ENCODE measurements around the gene UTP4.
A peak's percentile ranks its signal among the peaks of the same experiment; 100 is the strongest.

Gene UTP4

DNA sequence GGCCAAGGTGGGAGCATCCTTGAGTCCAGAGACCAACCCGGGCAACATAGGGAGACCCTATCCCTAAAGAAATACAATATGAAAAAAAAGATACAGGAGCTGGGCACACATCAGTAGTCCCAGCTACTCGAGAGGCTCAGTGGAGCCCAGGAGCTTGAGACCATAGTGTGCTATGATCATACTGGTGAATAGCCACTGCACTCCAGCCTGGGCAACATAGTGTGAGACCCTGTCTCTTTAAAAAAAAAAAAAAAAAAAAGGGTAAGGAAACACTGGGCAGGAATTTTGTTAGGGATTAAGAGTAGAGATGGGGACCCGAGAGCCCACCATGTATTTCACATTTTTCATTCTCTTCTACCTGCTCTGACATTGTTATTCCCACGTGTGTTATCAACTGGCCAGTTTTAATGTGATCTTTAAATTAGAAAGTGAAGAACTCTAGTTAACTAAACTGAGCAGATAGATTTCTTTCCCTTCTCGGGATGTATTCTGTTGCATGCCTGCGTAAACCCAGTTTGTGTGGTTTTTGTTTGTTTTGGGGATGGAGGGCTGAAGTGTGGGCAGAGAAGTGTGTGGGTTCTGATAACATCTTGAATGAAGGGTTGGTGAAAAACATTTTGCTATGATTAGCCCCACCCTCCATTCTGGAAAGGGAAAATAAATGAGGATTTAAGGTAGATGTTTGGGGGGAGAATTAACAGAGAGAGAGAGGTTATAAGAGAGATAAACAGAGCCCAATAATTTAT, 37.3 kb downstream of the UTP4 start:
- DNase-seq (ENCODE audit: extremely low read depth in 1 of 2, low read depth in 1 of 2) = no peak

DNA sequence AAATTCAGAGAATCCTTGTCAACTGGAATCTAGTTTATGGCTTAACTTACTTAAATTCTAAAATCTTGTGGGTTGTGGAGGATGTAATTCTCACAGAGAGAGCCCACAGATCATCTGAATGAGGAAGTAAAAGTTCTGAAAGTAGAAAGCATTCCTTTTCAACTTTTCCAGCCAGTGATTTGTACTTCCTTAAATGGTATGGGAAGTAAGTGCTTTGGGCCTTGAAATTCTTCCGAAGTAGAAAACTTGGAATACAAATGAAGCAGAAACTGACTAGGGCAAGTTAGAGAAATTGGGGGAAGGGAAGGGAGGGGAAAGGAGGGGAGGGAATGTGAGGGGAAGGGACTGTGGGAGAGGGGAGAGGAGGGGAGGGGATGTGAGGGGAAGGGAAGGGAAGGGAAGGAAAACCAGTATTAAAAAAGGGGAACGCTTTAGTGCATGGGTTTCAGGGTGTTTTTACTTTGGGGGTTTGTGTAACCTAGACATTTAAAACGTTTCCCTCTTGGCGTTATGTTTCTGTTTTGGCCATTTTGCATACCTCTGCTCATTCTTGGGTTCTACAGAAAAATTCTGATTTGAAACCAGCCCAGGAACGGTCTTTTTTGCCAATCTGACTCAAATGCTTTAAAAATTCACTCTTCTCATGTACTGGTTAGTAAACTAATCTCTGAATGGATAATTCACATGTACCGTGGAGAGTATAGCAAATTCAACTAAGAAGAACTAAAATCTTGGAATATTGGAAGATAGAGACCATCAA, 39.1 kb downstream of the UTP4 start:
- DNase-seq (ENCODE audit: extremely low read depth in 1 of 2, low read depth in 1 of 2) = no peak

DNA sequence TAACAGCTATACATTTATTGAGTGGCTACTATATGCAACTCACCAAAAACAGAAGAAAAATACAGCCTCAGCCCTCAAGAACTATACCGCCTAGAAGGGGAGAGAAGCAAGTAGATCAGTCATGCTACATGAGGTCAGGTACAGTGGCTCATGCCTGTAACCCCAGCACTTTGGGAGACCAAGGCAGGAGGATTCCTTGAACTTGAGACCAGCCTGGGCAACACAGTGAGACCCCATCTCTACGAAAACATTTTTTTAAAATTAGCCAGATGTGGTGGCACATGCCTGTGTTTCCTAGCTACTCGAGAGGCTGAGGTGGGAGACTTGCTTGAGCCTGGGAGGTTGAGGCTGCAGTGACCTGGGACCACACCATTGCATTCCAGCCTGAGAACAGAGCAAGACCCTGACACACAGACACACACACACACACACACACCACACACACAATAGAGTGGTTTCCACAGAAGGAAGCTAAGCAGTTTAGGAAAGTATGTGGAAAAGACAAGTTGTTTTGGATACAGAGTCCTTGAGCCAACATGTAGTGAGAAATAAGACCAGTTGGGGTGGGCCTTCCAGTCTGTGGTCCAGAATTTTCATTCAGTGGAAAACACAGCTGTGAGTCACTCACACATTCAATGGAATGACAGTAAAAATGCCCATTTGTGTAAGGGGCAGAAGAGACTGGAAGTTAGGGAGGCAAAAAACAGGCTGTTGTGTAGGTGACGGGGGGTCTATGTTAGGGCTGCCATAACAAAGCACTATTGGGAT, 43.8 kb downstream of the UTP4 start:
- no peak for DNase-seq (ENCODE audit: extremely low read depth in 1 of 2, low read depth in 1 of 2)

DNA sequence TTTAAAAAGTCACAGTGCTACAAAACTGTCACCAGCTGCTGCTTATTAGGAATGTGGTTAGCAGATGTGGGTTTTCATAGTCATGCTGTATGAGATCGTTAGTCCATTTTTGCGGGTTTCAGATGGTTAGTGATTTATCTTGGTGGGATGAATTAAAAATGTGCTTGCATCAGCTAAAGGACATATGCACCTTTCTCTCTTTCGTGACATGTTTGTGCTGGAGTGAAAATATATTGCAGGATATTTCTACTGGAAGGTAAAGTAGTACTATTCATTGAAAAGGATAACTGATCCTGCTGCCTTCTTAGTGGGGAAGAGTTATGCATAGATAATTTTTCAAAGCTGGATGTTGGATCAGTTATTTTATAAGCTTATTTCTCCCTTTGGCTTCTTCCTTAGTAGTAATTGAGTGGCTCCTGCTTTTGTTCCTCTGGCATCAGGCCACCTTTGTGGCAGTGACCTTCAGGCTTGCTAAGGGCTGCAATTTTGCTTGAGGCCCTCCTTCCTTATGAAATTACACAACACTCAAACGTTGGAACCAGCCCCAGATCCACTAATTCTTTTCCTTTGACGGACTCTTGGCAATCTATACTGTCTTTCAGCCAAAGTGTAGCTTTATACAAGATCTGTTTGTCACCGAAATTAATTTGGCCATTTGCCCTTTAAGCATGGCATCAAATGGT, 47.0 kb downstream of the UTP4 start:
- no peak for DNase-seq (ENCODE audit: extremely low read depth in 1 of 2, low read depth in 1 of 2)

DNA sequence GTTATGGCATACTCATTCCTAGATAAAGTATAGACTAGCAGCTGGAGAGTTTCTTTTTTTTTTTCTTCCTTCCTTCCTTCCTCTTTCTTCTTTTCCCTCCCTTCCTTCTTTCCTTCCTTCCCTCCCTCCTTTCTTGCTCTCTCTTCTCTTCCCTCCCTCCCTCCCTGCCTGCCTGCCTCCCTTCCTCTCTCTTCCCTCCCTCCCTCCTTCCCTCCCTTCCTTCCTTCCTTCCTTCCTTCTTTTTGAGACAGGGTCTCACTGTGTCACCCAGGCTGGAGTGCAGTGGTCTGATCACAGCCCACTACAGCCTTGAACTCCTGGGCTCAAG, 47.5 kb downstream of the UTP4 start:
- no peak for DNase-seq (ENCODE audit: extremely low read depth in 1 of 2, low read depth in 1 of 2)

DNA sequence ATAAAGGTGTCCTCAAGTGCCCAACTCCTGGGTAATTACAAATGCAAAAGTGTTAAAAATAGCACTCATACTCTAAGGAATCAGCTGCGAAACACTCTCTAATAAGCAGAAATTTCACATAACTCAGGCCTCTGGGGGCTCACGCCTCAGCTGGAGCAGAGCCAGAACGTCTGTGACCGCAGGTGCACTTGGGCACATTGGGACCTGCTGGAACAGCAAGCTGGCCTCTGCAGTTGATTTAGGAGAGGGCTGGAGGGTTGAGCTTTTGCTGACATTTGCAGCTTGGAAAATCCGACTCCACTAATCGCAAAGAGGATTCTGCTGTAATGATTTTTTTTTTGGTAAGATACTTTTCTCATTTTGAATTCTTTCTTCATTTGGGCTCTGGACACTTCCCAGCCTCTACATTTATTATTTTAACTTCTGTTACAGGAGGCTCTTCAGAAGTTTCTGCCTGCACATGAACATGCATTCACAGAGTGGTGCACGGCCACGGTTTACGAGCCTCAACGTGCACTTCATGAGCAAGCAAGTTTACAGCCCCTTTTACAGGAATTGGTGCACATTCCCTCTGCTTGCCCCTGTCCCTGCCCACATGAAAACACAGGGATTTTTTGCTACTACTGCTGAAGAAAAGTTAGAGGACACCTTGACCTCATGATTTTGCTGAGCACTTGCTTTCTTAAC, 50.4 kb downstream of the UTP4 start:
- DNase-seq (ENCODE audit: extremely low read depth in 1 of 2, low read depth in 1 of 2) = no peak

DNA sequence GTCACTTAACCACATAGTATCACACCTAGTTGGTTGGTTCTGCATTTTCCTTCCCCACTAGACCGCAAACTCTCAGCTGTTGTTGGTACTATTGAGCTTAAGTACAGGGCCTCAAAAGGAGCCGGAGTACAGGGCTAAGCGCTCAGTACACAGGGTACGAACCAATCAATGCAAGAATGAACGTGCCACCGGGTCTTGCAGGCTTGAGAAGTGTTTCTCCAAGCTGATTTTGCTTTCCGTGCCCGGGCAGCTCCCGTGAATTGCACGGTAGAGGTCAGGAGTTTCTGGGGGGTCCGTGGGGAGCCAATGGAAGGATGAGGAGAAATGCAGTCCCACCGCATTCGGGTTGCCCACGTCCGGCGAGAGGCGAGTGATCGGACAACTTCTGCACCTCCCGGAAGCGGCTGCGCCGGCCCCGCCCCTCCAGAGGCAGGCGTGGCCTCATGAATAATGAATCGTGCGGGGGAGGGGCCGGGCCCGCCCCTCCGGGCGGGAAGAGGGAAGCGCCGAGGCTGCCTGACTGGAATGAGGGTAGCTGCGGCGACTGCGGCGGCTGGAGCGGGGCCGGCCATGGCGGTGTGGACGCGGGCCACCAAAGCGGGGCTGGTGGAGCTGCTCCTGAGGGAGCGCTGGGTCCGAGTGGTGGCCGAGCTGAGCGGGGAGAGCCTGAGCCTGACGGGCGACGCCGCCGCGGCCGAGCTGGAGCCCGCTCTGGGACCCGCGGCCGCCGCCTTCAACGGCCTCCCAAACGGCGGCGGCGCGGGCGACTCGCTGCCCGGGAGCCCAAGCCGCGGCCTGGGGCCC, 54.4 kb downstream of the UTP4 start, which contains the start of gene SNTB2:
TSS of gene SNTB2 (plus strand) at position 523 of the 804 bp plus-strand sequence. CDS start at position 526, 3 bp downstream.
- DNase-seq (ENCODE audit: extremely low read depth in 1 of 2, low read depth in 1 of 2) = peak; percentile 64 to 77

DNA sequence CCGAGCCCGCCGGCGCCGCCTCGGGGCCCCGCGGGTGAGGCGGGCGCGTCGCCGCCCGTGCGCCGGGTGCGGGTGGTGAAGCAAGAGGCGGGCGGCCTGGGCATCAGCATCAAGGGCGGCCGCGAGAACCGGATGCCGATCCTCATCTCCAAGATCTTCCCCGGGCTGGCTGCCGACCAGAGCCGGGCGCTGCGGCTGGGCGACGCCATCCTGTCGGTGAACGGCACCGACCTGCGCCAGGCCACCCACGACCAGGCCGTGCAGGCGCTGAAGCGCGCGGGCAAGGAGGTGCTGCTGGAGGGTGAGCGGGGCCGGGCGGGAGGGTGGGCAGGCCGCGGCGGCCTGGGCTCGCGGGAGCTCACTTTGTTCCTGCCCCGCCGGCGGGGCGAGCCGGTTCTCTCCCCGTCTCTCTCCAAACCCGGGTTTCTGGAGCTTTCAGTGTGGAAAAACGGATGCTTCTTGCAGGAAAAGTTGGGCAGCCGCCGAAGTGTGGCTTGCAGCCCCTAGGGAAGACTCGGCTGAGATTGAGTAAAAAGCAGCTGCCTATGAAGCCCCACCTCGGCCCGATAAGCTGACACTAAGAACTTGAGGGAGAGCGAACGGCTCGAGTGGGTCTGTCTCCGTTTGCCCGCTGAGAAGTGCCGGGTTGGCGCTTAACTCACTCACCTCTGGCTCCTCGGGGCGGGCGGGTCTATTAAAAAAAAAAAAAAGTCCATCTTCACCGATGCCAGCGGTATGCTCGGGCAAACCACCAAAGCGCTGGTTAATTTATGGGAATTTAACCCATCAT, 55.2 kb downstream of the UTP4 start:
- DNase-seq (ENCODE audit: extremely low read depth in 1 of 2, low read depth in 1 of 2) = no peak

DNA sequence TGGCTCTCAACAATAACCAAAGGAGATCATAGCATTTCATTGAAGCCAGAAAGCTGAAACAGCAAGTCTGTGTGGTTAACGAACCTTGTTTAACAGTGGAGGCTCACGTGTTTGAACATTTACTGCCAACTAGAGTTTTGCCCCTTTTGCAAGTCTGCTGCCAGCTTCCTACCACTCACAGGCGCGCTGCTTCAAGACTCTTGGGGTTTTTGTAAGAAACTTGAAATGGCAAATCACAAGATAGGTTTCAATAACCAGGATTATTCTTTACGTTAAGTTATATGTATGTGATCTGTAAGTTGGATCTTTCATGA, 55.7 kb downstream of the UTP4 start:
- no peak for DNase-seq (ENCODE audit: extremely low read depth in 1 of 2, low read depth in 1 of 2)

DNA sequence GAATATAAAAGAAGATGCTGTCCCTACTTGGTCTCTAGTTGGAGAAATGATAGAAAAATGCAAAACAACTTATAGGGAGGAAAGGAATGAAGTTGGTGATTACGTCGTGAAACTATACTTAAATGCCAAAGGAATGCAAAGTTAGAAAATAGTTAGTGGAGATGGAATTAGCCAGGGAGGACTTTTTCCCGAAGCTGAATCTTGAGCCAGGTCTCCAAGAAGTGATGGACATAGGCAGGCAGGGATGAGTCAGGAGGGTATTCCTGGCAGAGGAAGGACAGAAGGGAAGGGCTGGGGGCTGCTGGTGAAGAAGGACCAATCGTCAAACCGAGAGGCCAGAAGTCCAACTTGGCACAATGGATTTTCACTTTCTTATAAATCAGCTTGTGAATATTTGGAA, 56.3 kb downstream of the UTP4 start:
- DNase-seq (ENCODE audit: extremely low read depth in 1 of 2, low read depth in 1 of 2) = no peak

DNA sequence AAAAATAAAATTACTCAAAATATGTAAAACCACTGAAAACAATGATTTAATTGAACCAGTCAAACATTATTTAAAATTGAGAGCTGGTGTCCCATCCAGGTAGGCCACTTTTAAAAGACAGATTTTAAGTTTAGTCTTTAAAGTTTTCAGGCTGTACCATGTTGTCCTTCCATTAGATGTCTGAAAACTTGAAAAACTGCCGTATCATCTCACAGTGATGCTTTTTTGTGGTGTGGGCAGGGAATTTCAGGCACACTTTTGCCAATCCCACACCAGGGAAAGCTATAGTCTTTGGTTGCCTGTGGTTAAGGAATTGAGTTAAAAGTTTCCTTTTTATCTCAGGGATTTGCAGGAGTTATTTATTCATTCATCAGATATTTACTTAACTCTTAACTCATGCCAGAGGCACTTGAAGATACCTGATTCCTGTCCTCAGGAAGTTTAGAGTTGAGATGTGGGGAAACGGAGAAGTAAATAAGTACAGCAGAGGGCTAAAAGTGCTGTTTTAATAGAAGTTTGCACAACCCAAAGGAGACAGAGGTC, 57.7 kb downstream of the UTP4 start:
- DNase-seq (ENCODE audit: extremely low read depth in 1 of 2, low read depth in 1 of 2) = no peak

DNA sequence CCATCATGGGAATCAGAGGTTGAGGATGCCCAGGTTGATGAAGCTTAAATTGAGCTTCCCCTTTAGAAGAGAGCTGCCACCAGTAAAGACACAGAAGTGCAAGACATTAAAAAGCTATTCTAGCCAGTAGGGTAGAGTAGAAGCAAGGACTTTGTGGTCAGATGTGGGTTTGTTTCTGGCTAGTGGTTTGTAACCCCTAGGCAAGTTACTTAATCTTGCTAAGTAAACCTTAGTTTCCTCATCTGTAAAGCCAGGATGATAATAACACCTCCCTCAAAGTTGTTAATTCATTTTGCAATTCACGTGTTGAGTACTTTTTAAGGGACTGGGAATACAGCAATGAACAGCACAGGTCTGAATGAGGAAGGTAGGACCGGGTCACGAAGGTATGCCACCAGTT, 58.1 kb downstream of the UTP4 start:
- DNase-seq (ENCODE audit: extremely low read depth in 1 of 2, low read depth in 1 of 2) = no peak

DNA sequence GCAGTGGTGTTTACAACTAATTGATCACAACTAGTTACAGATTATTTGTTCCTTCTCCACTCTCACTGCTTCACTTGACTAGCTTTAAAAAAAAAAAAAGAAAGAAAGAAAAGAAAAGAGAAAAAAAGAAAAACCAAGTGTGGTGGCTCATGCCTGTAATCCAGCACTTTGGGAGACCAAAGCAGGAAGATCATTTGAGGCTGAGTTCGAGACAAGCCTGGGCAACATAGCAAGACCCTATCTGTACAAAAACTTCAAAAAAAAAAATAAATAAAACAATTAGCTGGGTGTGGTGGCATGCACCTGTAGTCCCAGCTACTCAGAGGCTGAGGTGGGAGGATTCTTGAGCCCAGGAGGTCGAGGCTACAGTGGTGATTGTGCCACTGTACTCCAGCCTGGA, 58.7 kb downstream of the UTP4 start:
- DNase-seq (ENCODE audit: extremely low read depth in 1 of 2, low read depth in 1 of 2) = no peak

DNA sequence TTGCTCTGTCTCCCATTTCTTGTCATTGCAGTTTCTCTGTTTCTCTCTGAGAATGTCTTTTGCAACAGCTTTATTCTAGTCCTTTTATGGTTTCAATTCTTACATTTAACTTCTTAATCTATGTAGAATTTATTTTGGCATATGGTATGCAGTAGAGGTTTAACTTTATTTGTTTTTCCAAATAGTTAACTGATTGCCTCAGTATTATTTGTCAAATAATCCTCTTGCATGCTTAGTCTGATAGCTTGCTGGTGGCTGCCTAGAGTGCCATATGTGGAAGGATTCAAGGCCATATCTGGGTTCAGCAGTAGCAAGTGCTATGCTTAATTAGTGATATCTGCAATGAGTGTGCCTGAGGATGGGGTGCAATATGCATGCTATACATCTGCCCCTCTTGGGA, 61.4 kb downstream of the UTP4 start:
- no peak for DNase-seq (ENCODE audit: extremely low read depth in 1 of 2, low read depth in 1 of 2)

DNA sequence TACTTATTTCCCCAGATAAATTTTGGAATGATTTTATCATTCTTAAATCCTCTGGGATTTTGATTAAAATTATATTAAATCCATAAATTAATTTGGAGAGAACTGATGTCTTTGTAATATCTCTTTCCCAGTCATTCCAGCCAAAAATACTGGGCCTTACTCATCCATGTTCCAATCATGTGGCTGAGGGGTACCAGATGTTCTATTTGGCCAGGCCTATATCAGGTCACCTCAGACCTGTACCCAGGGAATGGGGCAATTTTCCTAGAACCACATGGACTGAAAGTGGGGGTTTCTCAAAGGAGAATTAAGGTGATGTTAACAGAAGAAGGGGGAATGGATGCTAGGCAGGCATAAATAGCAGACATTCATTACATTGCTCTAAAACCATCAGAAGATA, 62.0 kb downstream of the UTP4 start:
- no peak for DNase-seq (ENCODE audit: extremely low read depth in 1 of 2, low read depth in 1 of 2)

DNA sequence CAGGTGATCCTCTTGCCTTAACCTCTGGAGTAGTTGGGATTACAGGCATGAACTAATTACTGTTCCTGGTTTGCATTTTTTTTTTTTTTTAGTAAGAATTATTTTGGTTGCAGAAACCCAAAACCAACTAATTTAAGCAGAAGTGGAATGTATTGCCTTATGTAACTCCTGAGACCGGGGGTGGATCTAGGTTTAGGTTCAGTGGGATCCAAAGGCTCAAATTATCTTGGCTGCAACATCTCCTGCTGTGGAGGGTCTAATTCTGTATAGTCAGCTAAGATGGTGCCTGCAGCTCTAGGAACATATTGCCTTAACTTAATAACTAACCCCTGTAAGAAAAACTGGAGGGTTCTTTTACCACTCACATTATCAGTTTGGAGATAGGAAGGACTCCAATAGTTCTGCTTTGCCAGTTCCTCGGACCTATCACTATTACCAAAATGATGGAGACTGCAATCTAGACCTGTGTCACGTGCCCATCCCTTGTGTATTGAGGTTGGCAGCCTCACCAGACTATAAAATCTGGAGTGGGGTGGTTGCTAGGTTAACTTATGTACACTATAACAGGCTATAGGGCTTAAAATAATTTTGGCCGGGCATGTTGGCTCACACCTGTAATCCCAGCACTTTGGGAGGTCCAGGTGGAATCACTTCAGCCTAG, 63.0 kb downstream of the UTP4 start:
- no peak for DNase-seq (ENCODE audit: extremely low read depth in 1 of 2, low read depth in 1 of 2)

DNA sequence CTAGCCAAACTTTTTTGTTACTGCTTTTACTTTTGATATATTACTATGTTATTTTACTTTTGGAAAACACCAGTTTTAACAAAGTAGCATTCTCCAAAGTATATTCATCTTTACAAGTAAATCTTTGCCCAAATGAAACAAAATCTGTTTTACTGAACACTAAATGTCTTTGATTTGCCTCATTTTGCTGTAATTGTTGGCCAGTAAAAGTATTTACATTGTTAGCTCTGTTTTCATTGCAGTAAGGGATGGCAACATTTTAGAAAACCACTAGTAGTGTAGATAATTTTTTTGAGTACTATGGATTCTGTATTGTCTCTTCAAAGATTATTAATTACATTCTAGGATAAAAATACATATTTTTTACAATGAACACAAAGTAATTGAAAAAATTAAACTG, 65.1 kb downstream of the UTP4 start:
- no peak for DNase-seq (ENCODE audit: extremely low read depth in 1 of 2, low read depth in 1 of 2)

DNA sequence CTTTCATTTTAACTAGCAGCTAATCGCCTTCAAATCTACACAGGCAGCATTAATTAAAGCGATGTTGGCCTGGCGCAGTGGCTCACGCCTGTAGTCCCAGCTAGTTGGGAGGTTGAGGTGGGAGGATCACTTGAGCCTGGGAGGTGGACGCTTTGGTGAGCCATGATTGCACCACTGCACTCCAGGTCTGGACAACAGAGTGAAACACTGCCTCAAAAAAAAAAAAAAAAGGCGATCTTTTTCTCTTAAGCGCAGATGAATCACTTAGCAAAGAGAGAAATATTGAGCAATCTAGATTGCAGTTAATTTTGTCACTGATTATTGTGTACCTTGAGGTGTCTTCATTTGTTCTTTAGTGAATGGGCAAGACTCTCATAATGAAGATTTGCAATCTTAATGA, 66.9 kb downstream of the UTP4 start:
- DNase-seq (ENCODE audit: extremely low read depth in 1 of 2, low read depth in 1 of 2) = no peak
